Measurements from ENCODE around the gene CYYR1. TPM values are rescaled to one million over a fixed set of nuclear protein-coding genes. Genes with fewer than 3 reads are reported as not detected.

CYYR1 gene
- total RNA-seq, 4 donors from 2014 or later, result 3.1 to 15.9 (median 6.4) TPM

DNA sequence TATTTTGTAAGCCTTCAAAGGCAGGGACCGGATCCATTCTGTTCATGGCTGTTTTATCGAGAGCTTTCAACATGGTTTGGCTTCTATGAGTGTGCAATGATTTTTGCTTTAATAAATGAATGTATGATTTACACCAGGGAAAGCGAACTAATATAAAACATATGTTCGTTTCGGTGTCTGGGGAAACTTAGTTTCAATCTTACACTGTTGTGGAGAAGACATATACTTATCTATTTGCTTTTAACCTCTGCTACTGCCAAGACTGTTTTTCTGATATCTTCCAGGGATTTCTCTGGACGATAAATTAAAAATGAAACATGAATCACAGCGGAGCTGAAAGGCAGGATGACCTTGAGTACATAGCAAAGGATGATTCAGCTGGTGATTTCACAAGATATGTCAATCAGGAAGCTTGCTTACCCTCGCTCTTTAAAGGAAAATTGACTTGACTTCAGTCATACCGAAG lies 14.7 kb upstream of the CYYR1 start:
- H3K27ac ChIP-seq, result no peak overlapping the region
- 31% methylated on average over 9 of the region's 9 CpGs for WGBS
- no peak overlapping the region for H3K4me3 ChIP-seq
- no peak for DNase-seq (ENCODE audit: low spot score in 2 of 2)
- no peaks in the 10 kb centered on the region for H3K27me3 ChIP-seq
- no peaks in the 10 kb centered on the region for H3K9me3 ChIP-seq
- no peaks in the 10 kb centered on the region for H3K4me1 ChIP-seq
- H3K36me3 ChIP-seq, result no peaks in the 10 kb centered on the region
- peak in 1 of 3 donors; percentile 45 for TF ChIP-seq POLR2AphosphoS5 (IDR thresholded peaks at IDR 0.05)
- no peak for TF ChIP-seq POLR2A (IDR thresholded peaks at IDR 0.05)

DNA sequence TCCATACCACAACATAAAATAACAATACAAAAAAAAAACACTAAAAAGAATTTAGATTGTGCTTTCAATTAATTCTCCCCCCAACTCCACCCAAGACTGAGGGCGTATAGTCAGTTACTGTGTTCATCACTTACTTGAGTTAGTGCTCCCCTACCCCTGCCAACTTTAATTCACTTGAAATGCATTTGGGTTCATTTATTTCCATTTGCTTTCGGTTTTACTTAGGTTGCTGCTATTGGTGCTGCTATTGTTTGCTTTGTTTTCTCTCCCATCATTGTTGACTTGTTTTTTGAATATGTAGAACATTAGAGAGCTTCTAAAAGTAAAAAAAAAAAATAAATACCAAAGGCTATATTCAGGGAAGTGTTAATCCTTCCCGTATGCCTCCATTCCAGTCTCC lies 10.7 kb upstream of the CYYR1 start:
- TF ChIP-seq, protein P1, sequence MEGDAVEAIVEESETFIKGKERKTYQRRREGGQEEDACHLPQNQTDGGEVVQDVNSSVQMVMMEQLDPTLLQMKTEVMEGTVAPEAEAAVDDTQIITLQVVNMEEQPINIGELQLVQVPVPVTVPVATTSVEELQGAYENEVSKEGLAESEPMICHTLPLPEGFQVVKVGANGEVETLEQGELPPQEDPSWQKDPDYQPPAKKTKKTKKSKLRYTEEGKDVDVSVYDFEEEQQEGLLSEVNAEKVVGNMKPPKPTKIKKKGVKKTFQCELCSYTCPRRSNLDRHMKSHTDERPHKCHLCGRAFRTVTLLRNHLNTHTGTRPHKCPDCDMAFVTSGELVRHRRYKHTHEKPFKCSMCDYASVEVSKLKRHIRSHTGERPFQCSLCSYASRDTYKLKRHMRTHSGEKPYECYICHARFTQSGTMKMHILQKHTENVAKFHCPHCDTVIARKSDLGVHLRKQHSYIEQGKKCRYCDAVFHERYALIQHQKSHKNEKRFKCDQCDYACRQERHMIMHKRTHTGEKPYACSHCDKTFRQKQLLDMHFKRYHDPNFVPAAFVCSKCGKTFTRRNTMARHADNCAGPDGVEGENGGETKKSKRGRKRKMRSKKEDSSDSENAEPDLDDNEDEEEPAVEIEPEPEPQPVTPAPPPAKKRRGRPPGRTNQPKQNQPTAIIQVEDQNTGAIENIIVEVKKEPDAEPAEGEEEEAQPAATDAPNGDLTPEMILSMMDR (IDR thresholded peaks at IDR 0.05), result no peak
- TF ChIP-seq POLR2A (IDR thresholded peaks at IDR 0.05) (no peak), POLR2AphosphoS5 (IDR thresholded peaks at IDR 0.05) (no peak), EP300 (IDR thresholded peaks at IDR 0.05) (no peak)
- Histone ChIP-seq H3K27me3 (no peaks in the 10 kb centered on the region), H3K36me3 (no peaks in the 10 kb centered on the region), H3K9me3 (no peaks in the 10 kb centered on the region), H3K27ac (no peak overlapping the region), H3K4me1 (no peaks in the 10 kb centered on the region), H3K4me3 (no peak overlapping the region)
- 58% methylated on average over 3 of the region's 3 CpGs for WGBS
- no peak for DNase-seq (ENCODE audit: low spot score in 2 of 2)

DNA sequence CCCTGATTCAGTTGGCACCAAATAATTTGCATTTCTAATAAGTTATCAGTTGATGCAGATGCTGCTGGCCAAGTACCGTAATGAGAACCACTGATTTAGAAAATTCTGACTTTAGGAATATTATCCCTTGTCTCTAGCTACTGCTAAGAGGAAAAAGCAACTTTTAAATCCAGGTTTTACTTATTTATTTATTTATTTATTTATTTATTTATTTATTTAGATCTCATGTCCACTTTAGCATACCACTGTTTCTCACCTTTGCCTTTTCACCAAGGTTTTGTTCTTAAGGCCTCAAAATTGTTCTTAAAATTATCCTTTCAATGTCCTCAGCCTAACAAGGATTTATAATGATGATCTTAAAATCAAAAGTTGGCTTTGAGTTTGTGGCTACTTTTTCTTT lies 8.7 kb upstream of the CYYR1 start:
- H3K27me3 ChIP-seq, result no peaks in the 10 kb centered on the region
- H3K4me3 ChIP-seq, result no peak overlapping the region
- TF ChIP-seq, protein P1 (IDR thresholded peaks at IDR 0.05), result no peak
- TF ChIP-seq EP300 (IDR thresholded peaks at IDR 0.05), result no peak
- no peak for TF ChIP-seq POLR2AphosphoS5 (IDR thresholded peaks at IDR 0.05)
- no peak for TF ChIP-seq POLR2A (IDR thresholded peaks at IDR 0.05)
- H3K4me1 ChIP-seq, result no peaks in the 10 kb centered on the region
- H3K27ac ChIP-seq, result no peak overlapping the region
- H3K9me3 ChIP-seq, result no peaks in the 10 kb centered on the region
- no peaks in the 10 kb centered on the region for H3K36me3 ChIP-seq
- DNase-seq (ENCODE audit: low spot score in 2 of 2), result no peak
- WGBS, result 90% methylated on average over 1 of the region's 1 CpG

DNA sequence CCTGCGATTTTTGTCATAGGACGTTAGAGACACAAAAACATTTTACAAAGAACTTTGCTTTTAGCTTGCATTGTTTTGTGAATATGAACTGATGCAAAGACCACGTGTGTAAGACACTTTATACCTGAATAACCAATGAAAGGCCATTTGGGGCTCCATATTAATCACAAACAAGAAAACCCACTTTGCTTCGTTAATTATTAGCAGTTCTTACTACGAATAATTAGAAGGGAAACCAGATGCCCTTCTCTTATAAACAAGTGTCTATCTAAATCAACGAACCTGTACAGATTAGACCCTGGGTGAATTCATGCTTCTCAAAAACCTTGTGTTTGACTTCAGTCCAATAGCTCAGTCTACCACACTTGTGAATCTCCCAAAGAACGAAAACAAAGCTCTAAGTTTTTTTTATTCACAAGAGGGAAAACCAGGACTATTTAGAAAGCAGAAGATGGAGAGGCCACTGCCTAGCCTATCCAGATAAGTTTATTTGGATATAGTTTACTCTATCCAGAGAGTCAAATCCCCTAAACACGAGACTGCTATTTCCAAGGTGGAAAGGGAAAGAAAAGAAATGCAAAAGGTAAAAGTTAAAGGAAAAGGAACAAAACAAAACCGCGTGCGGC lies 897 bp downstream of the CYYR1 start:
- Histone ChIP-seq H3K9me3 (no peaks in the 10 kb centered on the region), H3K27me3 (peaks cover 8% of the 10 kb centered on the region), H3K4me3 (peak overlapping the region; percentile 57), H3K36me3 (no peaks in the 10 kb centered on the region), H3K4me1 (peaks cover 9% of the 10 kb centered on the region), H3K27ac (peak overlapping the region; percentile 80)
- DNase-seq (ENCODE audit: low spot score in 2 of 2), result no peak
- 21% methylated on average over 11 of the region's 11 CpGs for WGBS
- TF ChIP-seq, protein P1 (IDR thresholded peaks at IDR 0.05), result no peak

DNA sequence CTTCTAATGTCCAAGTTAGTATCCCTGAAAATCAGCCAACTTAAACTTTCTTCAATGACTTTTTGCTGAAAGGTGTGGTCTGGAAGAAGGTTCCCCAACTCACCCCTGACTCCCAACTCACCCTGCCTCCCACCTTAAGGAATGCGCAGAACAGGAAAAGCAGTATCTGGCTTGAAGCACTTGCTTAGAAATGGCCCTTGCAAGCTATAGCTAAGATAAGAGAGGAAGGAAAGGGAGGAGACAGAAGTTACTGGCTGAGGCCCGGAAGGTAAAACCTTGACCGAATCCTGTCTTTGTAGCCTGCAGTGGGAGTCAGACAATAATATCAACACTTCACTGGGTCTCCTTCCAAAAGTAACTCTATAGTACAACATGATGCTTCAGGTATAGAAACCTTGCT lies 2.9 kb downstream of the CYYR1 start:
- WGBS, result 58% methylated on average over 3 of the region's 3 CpGs
- Histone ChIP-seq H3K36me3 (no peaks in the 10 kb centered on the region), H3K27me3 (peaks cover 8% of the 10 kb centered on the region), H3K9me3 (no peaks in the 10 kb centered on the region), H3K4me3 (no peak overlapping the region), H3K4me1 (peaks cover 9% of the 10 kb centered on the region), H3K27ac (peak overlapping the region; percentile 44)
- no peak for DNase-seq (ENCODE audit: low spot score in 2 of 2)
- TF ChIP-seq EP300 (IDR thresholded peaks at IDR 0.05) (no peak), POLR2AphosphoS5 (IDR thresholded peaks at IDR 0.05) (no peak), POLR2A (IDR thresholded peaks at IDR 0.05) (no peak)
- TF ChIP-seq, protein P1 (IDR thresholded peaks at IDR 0.05), result no peak

DNA sequence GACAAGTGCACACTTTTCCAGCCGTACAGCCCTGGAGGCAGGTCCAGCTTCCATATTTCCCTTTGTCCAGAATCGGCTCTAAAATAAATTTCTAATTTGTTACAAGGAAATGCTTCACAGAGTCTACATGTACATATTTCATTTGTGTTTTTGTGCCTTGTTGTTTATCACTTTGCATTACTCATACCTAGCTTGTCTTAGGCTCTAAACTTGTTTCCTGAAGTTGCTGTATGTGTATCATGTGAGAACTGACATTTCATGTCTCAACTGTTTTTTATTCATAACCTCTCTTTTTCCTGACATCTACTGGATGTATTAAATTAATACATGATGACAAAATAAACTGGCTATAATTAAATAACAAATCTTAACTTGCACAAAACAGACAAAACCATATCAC lies 7.5 kb downstream of the CYYR1 start:
- H3K27ac ChIP-seq, result no peak overlapping the region
- H3K4me3 ChIP-seq, result no peak overlapping the region
- H3K4me1 ChIP-seq, result no peaks in the 10 kb centered on the region
- H3K36me3 ChIP-seq, result no peaks in the 10 kb centered on the region
- no peaks in the 10 kb centered on the region for H3K9me3 ChIP-seq
- TF ChIP-seq POLR2A (IDR thresholded peaks at IDR 0.05) (no peak), EP300 (IDR thresholded peaks at IDR 0.05) (no peak), POLR2AphosphoS5 (IDR thresholded peaks at IDR 0.05) (no peak)
- TF ChIP-seq, protein P1 (IDR thresholded peaks at IDR 0.05), result no peak
- DNase-seq (ENCODE audit: low spot score in 2 of 2), result no peak
- WGBS, result 87% methylated on average over 2 of the region's 2 CpGs
- H3K27me3 ChIP-seq, result no peaks in the 10 kb centered on the region

Measured in suprapubic skin (tissue), 4 donors.